ENCODE measurements around the gene CHFR.
"Not testable (repeated sequence)": the region's sequence is repeated elsewhere in the genome, so short reads cannot be mapped to it uniquely, and the experiment has no call there.

Gene CHFR

GRCh38 chr12:132806857-132807256 is 80.5 kb downstream of the CHFR start:
- DNase-seq = no peak

GRCh38 chr12:132804426-132804861 is 83.0 kb downstream of the CHFR start:
- no peak for DNase-seq

GRCh38 chr12:132803888-132804287 is 83.5 kb downstream of the CHFR start:
- DNase-seq = no peak

GRCh38 chr12:132803125-132803524 is 84.3 kb downstream of the CHFR start:
- no peak for DNase-seq

GRCh38 chr12:132801741-132802140 is 85.7 kb downstream of the CHFR start:
- DNase-seq = no peak

- no peak for DNase-seq
These were observed 88.6 kb downstream of the CHFR start for GRCh38 chr12:132798836-132799235.

GRCh38 chr12:132797820-132798570 is 89.4 kb downstream of the CHFR start:
- no peak for DNase-seq

- no peak for DNase-seq
These were observed 91.6 kb downstream of the CHFR start for GRCh38 chr12:132795847-132796246.

GRCh38 chr12:132791940-132792339 is 95.5 kb downstream of the CHFR start:
- not testable (repeated sequence) for DNase-seq

- no peak for DNase-seq
These were observed 98.3 kb downstream of the CHFR start for GRCh38 chr12:132789099-132789471.

- no peak for DNase-seq
These were observed 98.9 kb downstream of the CHFR start for GRCh38 chr12:132788375-132789098.

GRCh38 chr12:132787877-132788276 is 99.5 kb downstream of the CHFR start:
- DNase-seq = no peak

- no peak for DNase-seq
These were observed 101.2 kb downstream of the CHFR start for GRCh38 chr12:132786192-132786591.

- no peak for DNase-seq
These were observed 102.8 kb downstream of the CHFR start for GRCh38 chr12:132784580-132784979.

GRCh38 chr12:132783917-132784531 is 103.4 kb downstream of the CHFR start:
- no peak for DNase-seq
